AG09319 (cell line): ENCODE measurements around the gene CENPF.

ENCODE experiments used
- DNase-seq: peaks from one replicate; pipeline ENCODE4 v3.0.0-alpha.2; 2010; ENCODE audit warnings: low read depth; ENCODE audit errors: extremely low read depth
- TF ChIP-seq, protein P1 (sequence below): IDR thresholded peaks from 2 replicates; pipeline ENCODE4 v1.5.1; 2011; ENCODE audit warnings: low read depth, mild to moderate bottlenecking, inconsistent platforms, low read length, moderate library complexity

The CENPF gene

DNA sequence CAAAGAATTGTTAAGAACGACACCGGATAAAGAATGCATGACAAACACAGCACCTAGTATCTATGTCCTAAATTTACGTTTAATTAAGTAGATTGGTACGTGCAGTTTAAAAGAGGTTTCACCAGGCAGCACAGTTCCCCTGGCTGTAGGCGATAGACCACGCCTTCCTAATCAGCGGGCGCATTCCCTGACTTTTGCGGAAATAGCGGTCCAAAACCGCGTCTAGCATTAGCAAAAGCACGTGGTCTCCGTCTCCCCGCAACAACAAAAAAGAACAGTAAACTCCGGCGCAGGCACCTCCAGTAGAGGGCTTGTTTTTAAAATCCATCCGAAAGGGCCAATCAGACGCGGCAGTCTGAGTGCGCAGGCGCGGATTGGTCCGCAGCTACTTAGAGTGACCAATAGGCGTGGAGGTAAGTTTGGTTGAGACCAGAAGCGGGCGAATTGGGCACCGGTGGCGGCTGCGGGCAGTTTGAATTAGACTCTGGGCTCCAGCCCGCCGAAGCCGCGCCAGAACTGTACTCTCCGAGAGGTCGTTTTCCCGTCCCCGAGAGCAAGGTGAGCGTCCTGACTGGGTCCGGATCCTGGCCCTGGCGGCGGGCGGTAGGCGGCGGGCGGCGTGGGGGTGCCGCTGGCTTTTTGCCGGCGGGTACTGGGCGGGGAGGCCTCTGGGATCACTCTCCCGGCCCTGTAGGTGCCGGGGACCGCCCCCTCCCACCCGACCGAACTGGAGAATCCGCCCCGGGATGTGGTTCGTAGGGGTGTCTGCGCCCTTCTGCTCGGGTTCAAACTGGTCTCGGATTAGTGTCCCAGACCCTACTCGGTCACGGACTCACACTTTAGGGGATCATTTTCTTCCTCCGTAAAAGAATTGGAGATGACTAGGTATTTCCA lies at the start of gene CENPF:
Gene CENPF (plus strand): TSS at position 432 of the 894 bp plus-strand sequence. CDS start 10,560 bp downstream, outside the sequence.
- TF ChIP-seq, protein P1, sequence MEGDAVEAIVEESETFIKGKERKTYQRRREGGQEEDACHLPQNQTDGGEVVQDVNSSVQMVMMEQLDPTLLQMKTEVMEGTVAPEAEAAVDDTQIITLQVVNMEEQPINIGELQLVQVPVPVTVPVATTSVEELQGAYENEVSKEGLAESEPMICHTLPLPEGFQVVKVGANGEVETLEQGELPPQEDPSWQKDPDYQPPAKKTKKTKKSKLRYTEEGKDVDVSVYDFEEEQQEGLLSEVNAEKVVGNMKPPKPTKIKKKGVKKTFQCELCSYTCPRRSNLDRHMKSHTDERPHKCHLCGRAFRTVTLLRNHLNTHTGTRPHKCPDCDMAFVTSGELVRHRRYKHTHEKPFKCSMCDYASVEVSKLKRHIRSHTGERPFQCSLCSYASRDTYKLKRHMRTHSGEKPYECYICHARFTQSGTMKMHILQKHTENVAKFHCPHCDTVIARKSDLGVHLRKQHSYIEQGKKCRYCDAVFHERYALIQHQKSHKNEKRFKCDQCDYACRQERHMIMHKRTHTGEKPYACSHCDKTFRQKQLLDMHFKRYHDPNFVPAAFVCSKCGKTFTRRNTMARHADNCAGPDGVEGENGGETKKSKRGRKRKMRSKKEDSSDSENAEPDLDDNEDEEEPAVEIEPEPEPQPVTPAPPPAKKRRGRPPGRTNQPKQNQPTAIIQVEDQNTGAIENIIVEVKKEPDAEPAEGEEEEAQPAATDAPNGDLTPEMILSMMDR, result peak; percentile 28
- peak; percentile 98 for DNase-seq

GRCh38 chr1:214557952-214558735 lies 44.9 kb upstream of the CENPF start:
- TF ChIP-seq, protein P1, result no peak
- no peak for DNase-seq

DNA sequence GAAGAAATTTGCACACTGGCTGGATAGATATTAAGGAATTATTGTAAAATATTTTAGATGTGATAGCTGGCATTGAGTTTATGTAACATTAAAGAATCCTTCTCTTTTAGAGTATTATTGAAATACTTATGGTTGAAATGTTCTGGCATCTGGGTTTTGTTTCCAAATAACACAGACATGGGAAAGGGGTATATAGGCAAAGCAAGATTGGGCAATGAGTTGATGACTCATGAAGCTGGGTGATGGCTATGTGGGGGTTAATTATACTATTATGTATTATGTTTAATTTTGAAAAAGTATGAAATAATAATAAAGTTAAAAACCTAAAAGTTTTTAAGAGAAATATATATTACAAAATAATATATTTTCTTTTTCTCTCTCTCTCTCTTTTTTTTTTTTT lies 39.1 kb upstream of the CENPF start:
- TF ChIP-seq, protein P1, result no peak
- DNase-seq, result no peak

DNA sequence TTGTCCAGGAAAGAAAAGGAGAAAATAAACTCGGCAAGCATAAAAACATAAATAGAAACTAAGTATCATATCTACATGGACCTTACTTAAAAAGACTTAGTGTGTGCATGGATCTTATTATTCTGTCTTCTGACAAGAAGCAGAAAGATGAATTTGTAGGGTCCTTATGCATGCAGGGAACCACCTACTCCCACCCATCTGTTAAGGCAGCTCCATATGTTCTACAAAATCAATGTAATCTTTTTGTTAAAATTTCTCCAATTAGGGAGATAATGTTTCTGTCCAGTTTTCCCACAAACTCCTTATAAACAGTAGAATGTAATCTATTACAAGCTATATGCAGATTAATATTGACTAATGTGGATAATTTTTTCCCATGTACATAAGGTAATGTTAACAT lies 37.7 kb upstream of the CENPF start:
- DNase-seq, result no peak
- TF ChIP-seq, protein P1, result no peak

GRCh38 chr1:214566158-214567104 lies 36.6 kb upstream of the CENPF start:
- TF ChIP-seq, protein P1, result no peak
- DNase-seq, result no peak

- DNase-seq, result no peak
- TF ChIP-seq, protein P1, result no peak
These were observed 35.5 kb upstream of the CENPF start for GRCh38 chr1:214567481-214567980.
